Heart left ventricle (tissue), 16 donors: Measurements from ENCODE around the gene SLC19A2. TPM values are rescaled to one million over a fixed set of nuclear protein-coding genes. Genes with fewer than 3 reads are reported as not detected.

Experiments used
- ATAC-seq, 4 donors: fragments of 200-7000 bp; cut with Tn5 transposase; one replicate each; pipeline ENCODE4 v1.9.1; 2020 to 2022; ENCODE audit warnings: moderate library complexity in 4 of 4, mild to moderate bottlenecking in 3 of 4, moderate number of reproducible peaks in 1 of 4
- DNase-seq, 5 donors: peaks; one replicate each; pipeline ENCODE4 v3.0.0-alpha.2; 2020
- H3K27ac ChIP-seq, 12 donors: fragments of 200-600 bp; sonication (generic) in 4 of 12; one replicate each; pipeline versions ENCODE4 v1.5.0 to v1.8.0; 2016 to 2022; ENCODE audit warnings: mild to moderate bottlenecking in 2 of 12
- H3K27me3 ChIP-seq, 9 donors: fragments of 200-600 bp; sonication (generic) in 2 of 9; one replicate each; pipeline versions ENCODE4 v1.5.1 to v1.8.0; 2016 to 2022; ENCODE audit warnings: mild to moderate bottlenecking in 3 of 9
- H3K36me3 ChIP-seq, 9 donors: fragments of 200-600 bp; sonication (generic) in 2 of 9; one replicate each; pipeline versions ENCODE4 v1.5.0 to v1.8.0; 2018 to 2022; ENCODE audit warnings: mild to moderate bottlenecking in 2 of 9
- H3K4me1 ChIP-seq, 12 donors: fragments of 200-600 bp; sonication (generic) in 4 of 12; one replicate each; pipeline versions ENCODE4 v1.5.0 to v1.8.0; 2016 to 2022; ENCODE audit warnings: mild to moderate bottlenecking in 3 of 12
- H3K4me3 ChIP-seq, 12 donors: fragments of 200-600 bp; sonication (generic) in 4 of 12; one replicate each; pipeline versions ENCODE4 v1.5.0 to v1.8.0; 2017 to 2022; ENCODE audit warnings: mild to moderate bottlenecking in 9 of 12, moderate library complexity in 4 of 12
- H3K9me3 ChIP-seq, 12 donors: fragments of 200-600 bp; sonication (generic) in 4 of 12; one replicate each; pipeline versions ENCODE4 v1.5.0 to v1.8.0; 2016 to 2022; ENCODE audit warnings: mild to moderate bottlenecking in 1 of 12
- CTCF ChIP-seq, 12 donors: fragments of 200-600 bp; sonication (generic) in 4 of 12; IDR thresholded peaks; one replicate each; pipeline versions ENCODE4 v1.5.0 to v1.8.0; 2018 to 2022; ENCODE audit warnings: antibody characterized with exemption in 12 of 12, mild to moderate bottlenecking in 5 of 12
- POLR2A ChIP-seq, 2 donors: fragments of 450-650 bp; IDR thresholded peaks; one replicate each; pipeline ENCODE4 v1.6.1; 2017; ENCODE audit warnings: antibody characterized with exemption in 2 of 2, mild to moderate bottlenecking in 2 of 2, moderate library complexity in 2 of 2
- WGBS, 4 donors: extraction: QIAGEN DNeasy Blood & Tissue Kit in 2 of 4; methylation state at CpG; one replicate each; pipeline versions ENCODE4 v1.1.5 to v1.1.7; 2013 to 2018; 5-methylcytosine and 5-hydroxymethylcytosine counted together
- intact Hi-C, 10 donors: fragments of 100-400 bp; cut with DNase I; formaldehyde crosslinking; loops; one replicate each; pipeline versions ENCODE4 v1.11.1 to v1.14.2; 2022
- polyA plus RNA-seq, 2 donors: library from polyadenylated mRNA; stranded (reverse); fragments of 200-250 nt; gene quantifications; one replicate each; pipeline ENCODE4 v1.2.3, GENCODE V29; 2013
- total RNA-seq, 9 donors: library from RNA; depleted of rRNA in 2 of 9; stranded (reverse); fragments of >200 nt in 2 of 9; fragmentation: NEBNext Ultra II Directional in 3 of 9; extraction: Animal tissue kit (Norgen Biotek cat#: 25700) in 3 of 9; gene quantifications; one replicate each; pipeline versions ENCODE4 v1.1.0 to v1.2.4, GENCODE V29; 2016 to 2023
- donor health status: ischemic (EF 13 %, LVEDD 7.1; RV severe dilation, severe dysfunction).
- donor health status: healthy with polysubstance abuse.
- donor health status: DM: no; HTN: yes; CAD: no.
- donor health status: DM: no; HTN: no; CAD: no.
- donor health status: ischemic (EF 25% LVEDD 6.9; RV normal size, moderate dysfunction).
- donor health status: ischemic (EF 25% LVEDD 5.7; RV mildly dilated, moderate dysfunction).
- donor health status: healthy.
- donor health status: DM: yes; HTN: yes; CAD: no.
- donor health status: ischemic (EF 35%, LVEDD 5.7; RV mildly dilated, moderate dysfunction).
- donor health status: nonischemic (EF 11% LVEDD 7.7; RV severe dilation, severe dysfunction).
- donor health status: DM: yes; HTN: yes; CAD: no.
- donor health status: PGD.
- donor health status: ischemic (EF 29% LVEDD 5.4; RV normal size, mild dysfunction).
- donor health status: nonischemic (EF 23%, LVEDD 6.1; RV moderate dilation, normal function).

SLC19A2 gene
- total and polyA plus RNA-seq, 11 donors = 8.2 to 67.2 (median 14.3) TPM

- H3K36me3 ChIP-seq = peaks cover 0 to 29% (median 12%) of the 10 kb centered on the region in 9 donors
- H3K27ac ChIP-seq = no peak overlapping the region
- H3K9me3 ChIP-seq = no peaks in the 10 kb centered on the region
- ATAC-seq = no peak
- intact Hi-C loops = loop anchor here in 1 of 10 donors (5.0 kb wide), 1 partner anchor 58 kb away; no protein-coding TSS in a partner anchor
- WGBS, 4 donors = 79 to 97% (median 91%) methylated on average over 1 of the region's 1 CpG
- H3K4me3 ChIP-seq = no peak overlapping the region
- DNase-seq = no peak
- no peaks in the 10 kb centered on the region for H3K27me3 ChIP-seq
- TF ChIP-seq CTCF (IDR thresholded peaks at IDR 0.05) (no peak), POLR2A (IDR thresholded peaks at IDR 0.05) (no peak)
- H3K4me1 ChIP-seq = peaks cover 0 to 18% (median under 1%) of the 10 kb centered on the region in 12 donors
Observed at GRCh38 chr1:169474302-169474995, 11.3 kb downstream of the SLC19A2 start.

- WGBS, 4 donors = 82 to 95% (median 91%) methylated on average over 5 of the region's 5 CpGs
- H3K27me3 ChIP-seq = no peaks in the 10 kb centered on the region
- peaks cover 0 to 12% (median 0%) of the 10 kb centered on the region in 12 donors for H3K4me1 ChIP-seq
Observed at GRCh38 chr1:169473347-169473746, 12.4 kb downstream of the SLC19A2 start.

GRCh38 chr1:169472738-169473137 is 13.0 kb downstream of the SLC19A2 start:
- Histone ChIP-seq H3K9me3 (no peaks in the 10 kb centered on the region), H3K27ac (no peak overlapping the region), H3K4me1 (peaks cover 0 to 12% (median 0%) of the 10 kb centered on the region in 12 donors), H3K27me3 (no peaks in the 10 kb centered on the region), H3K4me3 (no peak overlapping the region), H3K36me3 (peaks cover 0 to 45% (median 21%) of the 10 kb centered on the region in 9 donors)
- ATAC-seq = no peak
- WGBS, 4 donors = 87 to 93% (median 89%) methylated on average over 3 of the region's 3 CpGs
- DNase-seq = no peak
- intact Hi-C loops = loop anchor here in 1 of 10 donors (5.0 kb wide), 1 partner anchor 60 kb away; no protein-coding TSS in a partner anchor
- no peak for TF ChIP-seq POLR2A (IDR thresholded peaks at IDR 0.05)
- no peak for TF ChIP-seq CTCF (IDR thresholded peaks at IDR 0.05)

More at GRCh38 chr1:169473347-169473746, 12.4 kb downstream of the SLC19A2 start:
- ATAC-seq (no peak), DNase-seq (no peak)
- Histone ChIP-seq H3K4me3 (no peak overlapping the region), H3K36me3 (peaks cover 0 to 39% (median 15%) of the 10 kb centered on the region in 9 donors), H3K9me3 (no peaks in the 10 kb centered on the region), H3K27ac (no peak overlapping the region)
- TF ChIP-seq POLR2A (IDR thresholded peaks at IDR 0.05) (no peak), CTCF (IDR thresholded peaks at IDR 0.05) (no peak)
- intact Hi-C loops = loop anchor here in 1 of 10 donors (5.0 kb wide), 1 partner anchor 59 kb away; no protein-coding TSS in a partner anchor

- no peak overlapping the region for H3K27ac ChIP-seq
- DNase-seq (no peak), ATAC-seq (no peak)
- H3K4me1 ChIP-seq = peaks cover 0 to 6% (median 0%) of the 10 kb centered on the region in 12 donors
- intact Hi-C loops = loop anchor here in 5 of 10 donors (5.0 to 10.0 kb wide), 2 partner anchors 78 to 346 kb away; no protein-coding TSS in a partner anchor
- H3K4me3 ChIP-seq = no peak overlapping the region
- peaks cover 0 to 53% (median 36%) of the 10 kb centered on the region in 9 donors for H3K36me3 ChIP-seq
- TF ChIP-seq CTCF (IDR thresholded peaks at IDR 0.05) = no peak
- no peak for TF ChIP-seq POLR2A (IDR thresholded peaks at IDR 0.05)
- no peaks in the 10 kb centered on the region for H3K9me3 ChIP-seq
- H3K27me3 ChIP-seq = no peaks in the 10 kb centered on the region
Observed at GRCh38 chr1:169468982-169469381, 16.8 kb downstream of the SLC19A2 start.
